ENCODE measurements around the gene L1TD1.
"Not testable (repeated sequence)": the region's sequence is repeated elsewhere in the genome, so short reads cannot be mapped to it uniquely, and the experiment has no call there.

L1TD1 gene, protein sequence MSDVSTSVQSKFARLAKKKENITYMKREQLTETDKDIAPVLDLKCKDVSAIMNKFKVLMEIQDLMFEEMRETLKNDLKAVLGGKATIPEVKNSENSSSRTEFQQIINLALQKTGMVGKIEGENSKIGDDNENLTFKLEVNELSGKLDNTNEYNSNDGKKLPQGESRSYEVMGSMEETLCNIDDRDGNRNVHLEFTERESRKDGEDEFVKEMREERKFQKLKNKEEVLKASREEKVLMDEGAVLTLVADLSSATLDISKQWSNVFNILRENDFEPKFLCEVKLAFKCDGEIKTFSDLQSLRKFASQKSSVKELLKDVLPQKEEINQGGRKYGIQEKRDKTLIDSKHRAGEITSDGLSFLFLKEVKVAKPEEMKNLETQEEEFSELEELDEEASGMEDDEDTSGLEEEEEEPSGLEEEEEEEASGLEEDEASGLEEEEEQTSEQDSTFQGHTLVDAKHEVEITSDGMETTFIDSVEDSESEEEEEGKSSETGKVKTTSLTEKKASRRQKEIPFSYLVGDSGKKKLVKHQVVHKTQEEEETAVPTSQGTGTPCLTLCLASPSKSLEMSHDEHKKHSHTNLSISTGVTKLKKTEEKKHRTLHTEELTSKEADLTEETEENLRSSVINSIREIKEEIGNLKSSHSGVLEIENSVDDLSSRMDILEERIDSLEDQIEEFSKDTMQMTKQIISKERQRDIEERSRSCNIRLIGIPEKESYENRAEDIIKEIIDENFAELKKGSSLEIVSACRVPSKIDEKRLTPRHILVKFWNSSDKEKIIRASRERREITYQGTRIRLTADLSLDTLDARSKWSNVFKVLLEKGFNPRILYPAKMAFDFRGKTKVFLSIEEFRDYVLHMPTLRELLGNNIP

GRCh38 chr1:62194651-62195544 lies at the start of gene L1TD1:
TSS of gene L1TD1 (plus strand) at chr1:62194849. CDS start at chr1:62206629, 11,780 bp downstream.
- DNase-seq (ENCODE audit: low read depth), result no peak

DNA sequence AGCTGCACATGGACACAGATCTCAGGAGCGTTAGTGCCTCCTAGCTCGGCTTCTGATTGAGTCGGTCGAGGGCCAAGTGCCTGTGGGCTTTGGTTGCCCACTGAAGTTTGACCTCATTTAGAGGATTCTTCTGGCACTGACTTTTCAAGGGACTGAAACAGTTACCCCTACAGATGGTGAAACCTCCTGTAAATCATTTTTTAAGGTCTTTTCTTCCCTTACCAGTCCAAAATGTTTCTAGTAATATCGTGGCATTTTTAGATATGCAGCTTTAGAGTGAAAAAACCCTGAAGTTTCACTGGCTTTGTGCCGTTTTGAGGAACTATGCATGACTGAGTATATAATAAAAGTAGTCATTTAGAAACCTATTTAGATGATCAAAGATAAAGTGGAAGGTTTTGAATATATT lies 34.7 kb upstream of the L1TD1 start:
- DNase-seq (ENCODE audit: low read depth), result no peak

- no peak for DNase-seq (ENCODE audit: low read depth)
Measured at GRCh38 chr1:62161711-62162110, 32.9 kb upstream of the L1TD1 start.

GRCh38 chr1:62170380-62170779 lies 24.3 kb upstream of the L1TD1 start:
- not testable (repeated sequence) for DNase-seq (ENCODE audit: low read depth)

DNA sequence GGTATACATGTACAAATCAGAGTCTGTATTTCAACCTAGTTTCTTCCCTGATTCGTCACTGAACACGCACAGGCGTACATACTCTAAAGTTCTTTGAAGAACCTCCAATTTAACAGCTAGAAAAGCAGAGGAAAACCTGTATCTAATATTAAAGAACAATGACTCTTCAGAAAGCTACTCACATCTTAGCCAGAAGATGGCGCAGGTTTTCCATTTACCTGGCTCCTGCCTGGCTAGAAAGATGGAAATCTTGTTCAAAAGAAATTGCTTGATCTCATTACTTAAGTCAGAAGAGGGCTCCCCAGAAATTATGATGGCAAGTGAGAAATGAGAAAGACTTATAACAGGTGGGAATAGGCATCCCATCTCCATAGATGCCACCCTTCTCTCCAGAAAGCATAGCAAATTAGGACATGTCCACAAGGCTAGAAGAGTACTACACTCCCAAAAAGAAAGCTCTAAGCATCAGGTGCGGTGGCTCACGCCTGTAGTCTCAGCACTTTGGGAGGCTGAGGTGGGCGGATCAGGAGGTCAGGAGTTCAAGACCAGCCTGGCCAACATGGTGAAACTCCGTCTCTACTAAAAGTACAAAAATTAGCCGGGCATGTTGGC lies 19.0 kb upstream of the L1TD1 start:
- peak; percentile 1 for DNase-seq (ENCODE audit: low read depth)

- DNase-seq (ENCODE audit: low read depth), result no peak
Measured at GRCh38 chr1:62176597-62177312, 17.9 kb upstream of the L1TD1 start.

GRCh38 chr1:62177621-62178020 lies 17.0 kb upstream of the L1TD1 start:
- DNase-seq (ENCODE audit: low read depth), result no peak

- DNase-seq (ENCODE audit: low read depth), result no peak
Measured at GRCh38 chr1:62178372-62178771, 16.3 kb upstream of the L1TD1 start.

GRCh38 chr1:62180054-62180453 lies 14.6 kb upstream of the L1TD1 start:
- not testable (repeated sequence) for DNase-seq (ENCODE audit: low read depth)

DNA sequence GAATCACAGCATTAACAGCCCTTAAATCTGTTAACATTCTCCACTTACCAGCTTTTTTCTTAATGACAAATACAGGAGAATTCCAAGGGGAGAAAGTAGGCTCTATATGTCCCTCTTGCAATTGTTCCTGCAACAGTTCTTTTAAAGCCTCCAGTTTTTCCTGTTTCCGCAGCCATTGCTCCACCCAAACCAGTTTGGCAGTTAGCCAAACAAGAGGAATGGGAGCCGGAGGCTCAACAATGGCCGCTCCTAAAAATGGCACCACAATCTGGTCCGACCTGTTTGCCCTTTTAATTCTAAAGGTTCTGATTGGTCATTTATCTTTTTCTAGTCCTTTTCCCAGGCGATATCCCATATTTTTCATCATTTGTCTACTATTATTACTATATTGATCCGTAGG lies 14.0 kb upstream of the L1TD1 start:
- DNase-seq (ENCODE audit: low read depth), result no peak

GRCh38 chr1:62181532-62181931 lies 13.1 kb upstream of the L1TD1 start:
- DNase-seq (ENCODE audit: low read depth), result no peak

DNA sequence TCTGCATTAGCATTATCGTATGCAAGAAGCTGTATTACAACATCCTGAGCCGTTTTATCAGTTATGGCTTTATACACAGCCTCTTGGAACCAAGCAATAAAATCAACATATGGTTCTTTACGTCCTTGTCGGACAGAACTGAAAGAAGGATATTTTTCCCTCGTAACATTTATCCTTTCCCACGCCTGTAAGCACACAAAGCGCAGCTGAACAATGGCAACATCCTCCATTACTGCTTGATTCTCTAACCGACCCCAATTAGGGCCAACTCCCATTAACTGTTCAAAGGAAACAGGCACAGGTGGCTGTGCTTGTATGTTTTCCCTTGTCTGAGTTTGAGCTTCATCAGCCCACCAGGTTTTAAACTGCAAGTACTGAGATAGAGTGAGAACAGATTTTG lies 12.5 kb upstream of the L1TD1 start:
- DNase-seq (ENCODE audit: low read depth), result not testable (repeated sequence)

DNA sequence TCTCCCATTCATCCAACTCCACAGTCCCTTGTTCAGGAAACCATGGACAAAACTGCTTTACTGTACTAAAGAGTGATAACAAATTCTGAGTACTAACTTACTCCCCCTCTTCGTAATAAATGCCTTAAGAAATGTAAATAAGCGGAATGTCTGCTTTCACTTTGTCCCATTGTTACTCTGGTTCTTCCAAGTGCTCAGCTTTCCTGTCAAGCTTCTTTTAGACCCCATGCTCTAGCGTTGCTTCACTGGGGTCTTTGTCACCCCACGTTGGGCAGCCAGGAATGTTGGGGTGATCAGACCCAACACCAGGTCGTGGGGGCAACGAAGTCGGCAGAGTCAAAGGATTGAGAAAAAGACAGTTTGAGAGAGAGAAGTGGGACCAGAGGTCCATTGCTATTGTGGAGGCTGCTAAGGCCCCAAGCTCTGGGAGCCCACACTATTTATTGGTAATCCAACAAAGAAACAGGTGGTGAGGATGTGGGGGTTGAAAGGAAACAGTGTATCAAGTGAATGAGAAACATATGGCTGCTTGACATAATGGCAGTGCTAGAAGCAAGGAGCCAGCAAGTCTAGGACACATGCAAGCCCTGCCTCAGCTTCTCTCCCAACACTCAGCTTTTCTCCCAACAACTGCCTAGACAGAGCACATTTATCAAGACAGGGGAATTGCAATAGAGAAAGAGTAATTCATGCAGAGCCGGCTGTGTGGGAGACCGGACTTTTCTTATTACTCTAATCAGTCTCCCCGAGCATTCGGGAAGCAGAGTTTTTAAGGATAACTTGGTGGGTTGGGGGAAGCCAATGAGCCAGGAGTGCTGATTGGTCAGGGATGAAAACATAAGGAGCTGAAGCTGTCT lies 11.3 kb upstream of the L1TD1 start:
- DNase-seq (ENCODE audit: low read depth), result not testable (repeated sequence)

GRCh38 chr1:62184336-62184735 lies 10.3 kb upstream of the L1TD1 start:
- no peak for DNase-seq (ENCODE audit: low read depth)

- DNase-seq (ENCODE audit: low read depth), result not testable (repeated sequence)
Measured at GRCh38 chr1:62185233-62185632, 9.4 kb upstream of the L1TD1 start.

DNA sequence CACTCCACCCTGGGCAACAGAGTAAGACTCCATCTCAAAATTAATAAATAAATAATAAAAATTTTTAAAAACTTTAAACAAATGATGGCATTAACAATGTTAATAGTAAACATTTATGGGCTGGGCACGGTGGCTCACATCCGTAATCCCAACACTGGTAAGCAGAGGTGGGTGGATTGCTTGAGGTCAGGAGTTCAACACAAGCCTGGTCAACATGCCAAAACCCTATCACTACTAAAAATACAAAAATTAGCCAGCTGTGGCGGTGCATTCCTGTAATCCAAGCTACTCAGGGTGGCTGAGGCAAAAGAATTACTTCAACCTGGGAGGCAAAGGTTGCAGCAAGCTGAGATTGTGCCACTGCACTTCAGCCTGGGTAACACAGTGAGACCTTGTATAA lies 9.0 kb upstream of the L1TD1 start:
- DNase-seq (ENCODE audit: low read depth), result no peak

DNA sequence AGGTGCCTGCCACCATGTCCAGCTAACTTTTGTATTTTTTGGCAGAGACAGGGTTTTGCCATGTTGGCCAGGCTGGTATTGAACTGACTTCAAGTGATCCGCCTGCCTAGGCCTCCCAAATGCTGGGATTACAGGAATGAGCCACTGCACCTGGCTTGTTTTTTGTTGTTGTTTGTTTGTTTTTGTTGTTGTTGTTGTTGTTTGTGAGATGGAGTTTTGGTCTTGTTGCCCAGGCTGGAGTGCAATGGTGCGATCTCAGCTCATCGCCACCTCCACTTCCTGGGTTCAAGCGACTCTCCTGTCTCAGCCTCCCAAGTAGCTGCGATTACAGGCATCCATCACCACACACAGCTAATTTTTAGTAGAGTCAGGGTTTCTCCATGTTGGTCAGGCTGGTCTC lies 7.1 kb upstream of the L1TD1 start:
- no peak for DNase-seq (ENCODE audit: low read depth)

GRCh38 chr1:62188111-62188510 lies 6.5 kb upstream of the L1TD1 start:
- no peak for DNase-seq (ENCODE audit: low read depth)

- DNase-seq (ENCODE audit: low read depth), result no peak
Measured at GRCh38 chr1:62196086-62196690, 1.5 kb downstream of the L1TD1 start.

All from activated gamma-delta T cell treated with anti-CD3 and anti-CD28 coated beads, Interleukin-2, amount 50 U/mL, for 16 hours (primary cell).